NB4 (cell line): ENCODE data around the gene RBPJ.

Experiments
- MYC ChIP-seq: IDR thresholded peaks from 2 replicates; pipeline ENCODE4 v1.6.1; 2011; ENCODE audit warnings: low read depth, low read length
- POLR2A ChIP-seq: IDR thresholded peaks from 2 replicates; pipeline ENCODE4 v1.6.1; 2011; ENCODE audit warnings: mild to moderate bottlenecking; ENCODE audit not compliant: insufficient read length; ENCODE audit errors: extremely low read depth
- TF ChIP-seq, protein P1 (sequence below): IDR thresholded peaks from one replicate; pipeline ENCODE4 v1.5.1; 2012; ENCODE audit warnings: low read depth, low read length
- TF ChIP-seq, protein P2 (sequence below): IDR thresholded peaks from 2 replicates; pipeline ENCODE4 v1.6.1; 2011; ENCODE audit warnings: low read depth, low read length

- TF ChIP-seq, protein P1, sequence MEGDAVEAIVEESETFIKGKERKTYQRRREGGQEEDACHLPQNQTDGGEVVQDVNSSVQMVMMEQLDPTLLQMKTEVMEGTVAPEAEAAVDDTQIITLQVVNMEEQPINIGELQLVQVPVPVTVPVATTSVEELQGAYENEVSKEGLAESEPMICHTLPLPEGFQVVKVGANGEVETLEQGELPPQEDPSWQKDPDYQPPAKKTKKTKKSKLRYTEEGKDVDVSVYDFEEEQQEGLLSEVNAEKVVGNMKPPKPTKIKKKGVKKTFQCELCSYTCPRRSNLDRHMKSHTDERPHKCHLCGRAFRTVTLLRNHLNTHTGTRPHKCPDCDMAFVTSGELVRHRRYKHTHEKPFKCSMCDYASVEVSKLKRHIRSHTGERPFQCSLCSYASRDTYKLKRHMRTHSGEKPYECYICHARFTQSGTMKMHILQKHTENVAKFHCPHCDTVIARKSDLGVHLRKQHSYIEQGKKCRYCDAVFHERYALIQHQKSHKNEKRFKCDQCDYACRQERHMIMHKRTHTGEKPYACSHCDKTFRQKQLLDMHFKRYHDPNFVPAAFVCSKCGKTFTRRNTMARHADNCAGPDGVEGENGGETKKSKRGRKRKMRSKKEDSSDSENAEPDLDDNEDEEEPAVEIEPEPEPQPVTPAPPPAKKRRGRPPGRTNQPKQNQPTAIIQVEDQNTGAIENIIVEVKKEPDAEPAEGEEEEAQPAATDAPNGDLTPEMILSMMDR, result no peak
- TF ChIP-seq MYC, result no peak
- TF ChIP-seq, protein P2, sequence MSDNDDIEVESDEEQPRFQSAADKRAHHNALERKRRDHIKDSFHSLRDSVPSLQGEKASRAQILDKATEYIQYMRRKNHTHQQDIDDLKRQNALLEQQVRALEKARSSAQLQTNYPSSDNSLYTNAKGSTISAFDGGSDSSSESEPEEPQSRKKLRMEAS, result no peak
- TF ChIP-seq POLR2A, result no peak
Measured at GRCh38 chr4:26473893-26474292, 153.1 kb downstream of the RBPJ start.
